AG09309 (cell line): Measurements from ENCODE around the gene NEK9.

Experiments
- DNase-seq: peaks from one replicate; pipeline ENCODE4 v3.0.0-alpha.2; 2010; ENCODE audit warnings: low read depth
- H3K4me3 ChIP-seq: 2 replicates; pipeline ENCODE4 v1.5.1; 2011; ENCODE audit warnings: mild to moderate bottlenecking, low read depth, low read length, moderate library complexity; ENCODE audit not compliant: control insufficient read depth
- CTCF ChIP-seq: IDR thresholded peaks from 2 replicates; pipeline ENCODE4 v1.5.1; 2011; ENCODE audit warnings: mild to moderate bottlenecking, low read depth, low read length, inconsistent platforms; ENCODE audit not compliant: insufficient read depth, control insufficient read depth; ENCODE audit errors: missing control alignments

The NEK9 gene

DNA sequence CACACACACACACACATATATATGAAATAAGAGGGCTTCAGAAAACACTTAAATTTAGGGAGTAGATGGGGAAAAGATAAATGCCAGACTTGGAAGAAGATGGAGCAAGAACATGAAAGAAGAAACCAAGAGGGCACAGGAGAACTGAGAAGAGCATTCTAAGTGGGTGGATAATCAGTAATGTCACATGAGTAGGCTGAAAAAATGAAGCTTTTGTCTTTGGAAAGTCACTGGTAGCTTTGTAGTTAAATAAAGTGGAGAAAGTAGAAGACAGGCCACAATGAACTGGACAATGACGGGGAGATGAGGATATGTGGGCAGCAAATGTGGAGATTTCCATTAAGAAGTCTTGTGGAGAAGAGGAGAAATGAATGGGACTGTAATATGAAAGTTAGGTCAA lies 59.6 kb downstream of the NEK9 start:
- TF ChIP-seq CTCF = no peak
- no peak overlapping the region for H3K4me3 ChIP-seq
- no peak for DNase-seq

DNA sequence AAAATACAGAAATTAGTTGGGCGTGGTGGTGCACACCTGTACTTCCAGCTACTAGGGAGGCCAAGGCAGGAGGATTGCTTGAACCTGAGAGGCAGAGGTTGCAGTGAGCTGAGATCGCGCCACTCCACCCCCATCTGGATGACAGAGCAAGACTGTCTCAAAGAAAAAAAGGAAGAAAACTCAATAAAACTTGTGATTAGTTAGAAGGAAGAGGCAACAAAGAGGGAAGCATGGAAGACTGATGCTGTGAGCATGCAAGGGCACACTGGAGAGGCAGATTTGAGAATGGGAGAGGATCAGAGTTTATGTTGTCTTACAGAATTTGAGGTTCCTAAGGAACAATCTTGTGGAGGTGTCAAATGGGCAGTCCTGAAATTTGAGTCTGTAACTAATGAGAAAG lies 60.2 kb downstream of the NEK9 start:
- no peak for TF ChIP-seq CTCF
- no peak overlapping the region for H3K4me3 ChIP-seq
- no peak for DNase-seq

DNA sequence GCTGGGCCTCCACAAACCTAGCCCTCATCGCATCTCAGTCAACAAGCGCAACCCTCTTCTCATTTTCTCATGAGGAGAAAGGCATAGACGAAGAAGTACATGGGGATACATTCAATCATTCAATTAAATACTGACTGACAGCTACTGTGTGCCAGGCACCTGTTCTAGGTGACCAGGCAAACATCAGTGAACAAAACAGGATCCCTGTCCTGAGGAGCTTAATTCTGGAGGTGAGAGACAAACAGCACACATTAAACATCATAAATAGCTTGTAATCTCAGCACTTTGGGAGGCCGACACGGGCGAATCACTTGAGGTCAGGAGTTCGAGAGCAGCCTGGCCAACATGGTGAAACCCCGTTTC lies 62.7 kb downstream of the NEK9 start:
- peak overlapping the region; percentile 91 for H3K4me3 ChIP-seq
- no peak for TF ChIP-seq CTCF
- DNase-seq = no peak

GRCh38 chr14:75063491-75064204 lies 63.2 kb downstream of the NEK9 start, which contains the start of gene ACYP1:
Gene ACYP1, minus strand, starts transcription at chr14:75064024. Its CDS starts 471 bp downstream, at chr14:75063553.
- no peak for DNase-seq
- TF ChIP-seq CTCF = no peak
- H3K4me3 ChIP-seq = peak within 1 kb of the TSS; percentile 91

- no peak for TF ChIP-seq CTCF
- peak overlapping the region; percentile 91 for H3K4me3 ChIP-seq
Observed at GRCh38 chr14:75063013-75063412, 63.8 kb downstream of the NEK9 start.

GRCh38 chr14:75060420-75060819 lies 66.4 kb downstream of the NEK9 start:
- no peak for DNase-seq
- H3K4me3 ChIP-seq = no peak overlapping the region
- TF ChIP-seq CTCF = no peak

More at GRCh38 chr14:75063013-75063412, 63.8 kb downstream of the NEK9 start:
- DNase-seq = no peak

DNA sequence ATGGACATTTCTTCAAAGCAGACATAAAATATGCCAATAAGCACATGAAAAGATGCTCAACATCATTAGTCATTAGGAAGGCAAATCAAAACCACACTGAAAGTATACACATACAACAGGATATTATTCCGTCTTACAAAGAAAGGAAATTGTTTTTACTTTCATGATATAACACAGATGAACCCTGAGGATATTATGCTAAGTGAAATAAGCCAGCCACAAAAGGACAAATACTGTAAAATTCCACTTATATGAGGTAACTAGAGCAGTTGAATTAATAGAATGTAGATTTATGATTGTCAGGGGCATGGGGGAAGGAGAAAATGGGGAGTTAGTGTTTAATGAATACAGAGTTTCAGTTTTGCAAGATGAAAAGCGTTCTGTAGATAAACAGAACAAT lies 67.2 kb downstream of the NEK9 start:
- no peak overlapping the region for H3K4me3 ChIP-seq
- TF ChIP-seq CTCF = no peak
- DNase-seq = no peak
